A549 (cell line): ENCODE data around the gene STEAP1B.

Source experiments
- BHLHE40 ChIP-seq: IDR thresholded peaks from 2 replicates; pipeline ENCODE4 v1.6.1; 2012; ENCODE audit warnings: low read depth, low read length, inconsistent platforms
- CBX2 ChIP-seq: fragments of 200-600 bp; sonication (generic); IDR thresholded peaks from 2 replicates; pipeline ENCODE4 v1.6.1; 2016; ENCODE audit warnings: low read depth, mild to moderate bottlenecking, borderline replicate concordance
- CHD4 ChIP-seq: fragments of 200-600 bp; sonication (generic); IDR thresholded peaks from 2 replicates; pipeline ENCODE4 v1.6.1; 2016; ENCODE audit warnings: antibody characterized with exemption, mild to moderate bottlenecking, borderline replicate concordance
- POLR2A ChIP-seq: IDR thresholded peaks from 2 replicates; pipeline ENCODE4 v1.6.1; 2012; ENCODE audit warnings: mild to moderate bottlenecking, low read length
- RNF2 ChIP-seq: fragments of 200-600 bp; sonication (generic); IDR thresholded peaks from 2 replicates; pipeline ENCODE4 v1.6.1; 2016; ENCODE audit warnings: low read depth, mild to moderate bottlenecking, antibody characterized with exemption, moderate library complexity, borderline replicate concordance
- SMC3 ChIP-seq: fragments of >200 bp; sonication (Bioruptor Twin); formaldehyde crosslinking; IDR thresholded peaks from 3 replicates; pipeline ENCODE4 v1.6.1; 2018; ENCODE audit warnings: inconsistent platforms
- TF ChIP-seq, protein P1 (sequence below): fragments of >200 bp; sonication (Bioruptor Twin); formaldehyde crosslinking; IDR thresholded peaks from 3 replicates; pipeline ENCODE4 v1.5.1; 2016
- TF ChIP-seq, protein P2 (sequence below): fragments of 450-650 bp; IDR thresholded peaks from 2 replicates; pipeline ENCODE4 v1.6.1; 2014; ENCODE audit warnings: antibody characterized with exemption
- TF ChIP-seq, protein P3 (sequence below): IDR thresholded peaks from 2 replicates; pipeline ENCODE4 v1.6.1; 2012

GRCh38 chr7:22373388-22373787 is 126.6 kb downstream of the STEAP1B start:
- TF ChIP-seq, protein P1, sequence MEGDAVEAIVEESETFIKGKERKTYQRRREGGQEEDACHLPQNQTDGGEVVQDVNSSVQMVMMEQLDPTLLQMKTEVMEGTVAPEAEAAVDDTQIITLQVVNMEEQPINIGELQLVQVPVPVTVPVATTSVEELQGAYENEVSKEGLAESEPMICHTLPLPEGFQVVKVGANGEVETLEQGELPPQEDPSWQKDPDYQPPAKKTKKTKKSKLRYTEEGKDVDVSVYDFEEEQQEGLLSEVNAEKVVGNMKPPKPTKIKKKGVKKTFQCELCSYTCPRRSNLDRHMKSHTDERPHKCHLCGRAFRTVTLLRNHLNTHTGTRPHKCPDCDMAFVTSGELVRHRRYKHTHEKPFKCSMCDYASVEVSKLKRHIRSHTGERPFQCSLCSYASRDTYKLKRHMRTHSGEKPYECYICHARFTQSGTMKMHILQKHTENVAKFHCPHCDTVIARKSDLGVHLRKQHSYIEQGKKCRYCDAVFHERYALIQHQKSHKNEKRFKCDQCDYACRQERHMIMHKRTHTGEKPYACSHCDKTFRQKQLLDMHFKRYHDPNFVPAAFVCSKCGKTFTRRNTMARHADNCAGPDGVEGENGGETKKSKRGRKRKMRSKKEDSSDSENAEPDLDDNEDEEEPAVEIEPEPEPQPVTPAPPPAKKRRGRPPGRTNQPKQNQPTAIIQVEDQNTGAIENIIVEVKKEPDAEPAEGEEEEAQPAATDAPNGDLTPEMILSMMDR, result no peak
- no peak for TF ChIP-seq POLR2A
- TF ChIP-seq, protein P2, sequence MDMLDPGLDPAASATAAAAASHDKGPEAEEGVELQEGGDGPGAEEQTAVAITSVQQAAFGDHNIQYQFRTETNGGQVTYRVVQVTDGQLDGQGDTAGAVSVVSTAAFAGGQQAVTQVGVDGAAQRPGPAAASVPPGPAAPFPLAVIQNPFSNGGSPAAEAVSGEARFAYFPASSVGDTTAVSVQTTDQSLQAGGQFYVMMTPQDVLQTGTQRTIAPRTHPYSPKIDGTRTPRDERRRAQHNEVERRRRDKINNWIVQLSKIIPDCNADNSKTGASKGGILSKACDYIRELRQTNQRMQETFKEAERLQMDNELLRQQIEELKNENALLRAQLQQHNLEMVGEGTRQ, result no peak
- TF ChIP-seq CHD4, result no peak
- no peak for TF ChIP-seq SMC3
- no peak for TF ChIP-seq CBX2
- TF ChIP-seq, protein P3, sequence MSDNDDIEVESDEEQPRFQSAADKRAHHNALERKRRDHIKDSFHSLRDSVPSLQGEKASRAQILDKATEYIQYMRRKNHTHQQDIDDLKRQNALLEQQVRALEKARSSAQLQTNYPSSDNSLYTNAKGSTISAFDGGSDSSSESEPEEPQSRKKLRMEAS, result no peak
- no peak for TF ChIP-seq RNF2
- no peak for TF ChIP-seq BHLHE40
